ENCODE results near the gene TPCN2. TPM values are rescaled to one million over a fixed set of nuclear protein-coding genes. Genes with fewer than 3 reads are reported as not detected.

The TPCN2 gene
- total RNA-seq, 4 donors from 2014 or later, result 1.4 to 4.1 (median 3.3) TPM

DNA sequence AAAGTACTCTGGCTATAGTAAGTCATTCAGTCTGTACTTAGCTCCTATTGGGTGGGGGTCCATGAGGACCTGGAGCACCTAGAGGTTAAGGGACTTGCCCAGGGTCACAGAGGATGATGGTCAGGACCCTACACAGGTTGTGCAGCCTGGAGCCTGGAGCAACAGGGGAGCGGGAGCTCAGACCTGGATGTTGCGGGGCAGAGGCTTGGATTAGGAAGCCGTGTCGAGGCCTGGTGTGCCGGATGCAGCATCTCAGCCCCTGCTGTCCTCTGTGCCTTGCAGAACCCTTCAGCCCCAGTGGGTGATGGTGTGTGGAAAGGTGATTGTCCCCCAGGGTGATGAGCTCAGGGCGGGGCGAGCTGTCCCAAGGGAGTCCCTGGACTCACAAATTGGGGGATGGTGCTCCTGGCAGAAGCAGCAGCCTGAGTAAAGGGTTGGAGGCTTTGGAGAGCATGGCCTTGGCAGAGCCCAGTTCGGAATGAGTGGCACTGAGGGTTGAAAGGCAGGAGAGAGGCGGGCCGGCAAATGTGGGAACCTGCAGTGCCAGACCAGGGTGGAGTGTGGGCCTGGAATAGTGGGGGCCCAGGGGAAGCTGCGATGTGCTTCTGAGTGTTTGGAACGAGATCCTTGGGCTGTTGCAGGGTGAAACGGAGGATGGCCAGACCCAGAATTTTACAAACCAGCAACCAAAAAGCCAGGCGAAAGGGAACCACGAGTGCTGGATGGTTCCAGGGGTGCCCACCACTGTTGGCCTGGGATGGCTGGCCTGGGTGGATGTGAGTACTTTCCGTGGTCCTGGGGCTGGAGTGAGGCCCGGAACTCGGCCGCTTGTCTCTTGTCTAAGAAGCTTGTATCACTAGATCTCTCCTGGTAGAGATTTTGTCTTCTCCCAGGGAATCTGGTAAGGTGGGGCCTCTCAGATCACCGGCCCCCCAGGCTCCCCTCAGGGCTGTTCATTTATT, 2.9 kb downstream of the TPCN2 start:
- intact Hi-C loops (cut with DNase I; ENCODE audit: low total_unique reads) (no loop called here), in situ Hi-C loops (cut with MboI; ENCODE audit: low sequenced_read_pairs in 4 of 4) (no loop called here)
- no peak overlapping the region for H3K4me3 ChIP-seq
- H3K27me3 ChIP-seq, result no peaks in the 10 kb centered on the region
- DNase-seq (no peak), ATAC-seq (no peak)
- TF ChIP-seq, protein P1, sequence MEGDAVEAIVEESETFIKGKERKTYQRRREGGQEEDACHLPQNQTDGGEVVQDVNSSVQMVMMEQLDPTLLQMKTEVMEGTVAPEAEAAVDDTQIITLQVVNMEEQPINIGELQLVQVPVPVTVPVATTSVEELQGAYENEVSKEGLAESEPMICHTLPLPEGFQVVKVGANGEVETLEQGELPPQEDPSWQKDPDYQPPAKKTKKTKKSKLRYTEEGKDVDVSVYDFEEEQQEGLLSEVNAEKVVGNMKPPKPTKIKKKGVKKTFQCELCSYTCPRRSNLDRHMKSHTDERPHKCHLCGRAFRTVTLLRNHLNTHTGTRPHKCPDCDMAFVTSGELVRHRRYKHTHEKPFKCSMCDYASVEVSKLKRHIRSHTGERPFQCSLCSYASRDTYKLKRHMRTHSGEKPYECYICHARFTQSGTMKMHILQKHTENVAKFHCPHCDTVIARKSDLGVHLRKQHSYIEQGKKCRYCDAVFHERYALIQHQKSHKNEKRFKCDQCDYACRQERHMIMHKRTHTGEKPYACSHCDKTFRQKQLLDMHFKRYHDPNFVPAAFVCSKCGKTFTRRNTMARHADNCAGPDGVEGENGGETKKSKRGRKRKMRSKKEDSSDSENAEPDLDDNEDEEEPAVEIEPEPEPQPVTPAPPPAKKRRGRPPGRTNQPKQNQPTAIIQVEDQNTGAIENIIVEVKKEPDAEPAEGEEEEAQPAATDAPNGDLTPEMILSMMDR (IDR thresholded peaks at IDR 0.05 in 4 of 5, conservative IDR thresholded peaks at IDR 0.05 in 1 of 5), result no peak
- TF ChIP-seq POLR2A (IDR thresholded peaks at IDR 0.05), result no peak
- H3K4me1 ChIP-seq, result peaks cover 17 to 29% of the 10 kb centered on the region in 2 donors
- H3K36me3 ChIP-seq, result peaks cover 0 to 13% of the 10 kb centered on the region in 2 donors
- no peaks in the 10 kb centered on the region for H3K9me3 ChIP-seq
- no peak overlapping the region for H3K27ac ChIP-seq

DNA sequence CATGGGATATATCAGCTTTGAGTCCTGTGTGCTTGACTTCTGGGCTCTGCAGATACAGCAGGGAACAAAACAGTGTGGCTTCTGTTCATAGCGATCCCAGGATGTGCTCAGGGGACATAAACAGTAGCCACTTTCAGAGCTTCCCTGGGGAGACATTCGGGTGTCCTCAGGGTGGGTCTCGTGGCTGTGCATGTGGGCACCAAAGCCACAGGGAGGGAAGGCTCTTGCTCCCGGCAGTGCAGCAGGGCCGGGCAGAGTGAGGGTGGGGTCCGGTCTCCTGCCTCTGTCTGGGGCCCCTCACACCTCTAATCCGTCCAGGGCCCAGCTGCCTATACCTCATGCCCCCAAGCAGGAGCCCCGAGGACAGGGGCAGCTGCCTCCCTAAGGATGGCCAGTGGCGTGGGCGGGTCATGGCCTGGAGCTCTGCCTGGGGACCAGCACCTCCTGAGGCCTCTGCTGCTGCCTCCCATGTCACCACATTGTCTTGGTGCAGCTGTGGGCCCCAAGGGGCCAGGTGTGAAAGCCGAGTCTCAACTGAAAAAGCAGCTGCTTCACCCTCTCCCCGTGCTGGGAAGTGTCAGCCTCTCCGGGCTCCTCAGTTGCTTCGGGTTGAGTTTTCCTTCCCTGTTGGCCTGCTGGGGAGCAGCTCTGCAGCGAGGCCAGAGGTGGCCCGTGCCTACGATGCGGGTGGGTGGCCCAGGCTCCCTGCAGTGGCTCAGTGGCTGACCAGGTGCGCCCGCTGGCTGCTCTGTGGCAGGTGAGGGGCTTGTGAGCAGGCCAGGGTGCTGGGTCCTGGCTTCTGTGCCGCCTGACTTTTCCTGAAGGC, 3.8 kb downstream of the TPCN2 start:
- H3K27ac ChIP-seq, result no peak overlapping the region

DNA sequence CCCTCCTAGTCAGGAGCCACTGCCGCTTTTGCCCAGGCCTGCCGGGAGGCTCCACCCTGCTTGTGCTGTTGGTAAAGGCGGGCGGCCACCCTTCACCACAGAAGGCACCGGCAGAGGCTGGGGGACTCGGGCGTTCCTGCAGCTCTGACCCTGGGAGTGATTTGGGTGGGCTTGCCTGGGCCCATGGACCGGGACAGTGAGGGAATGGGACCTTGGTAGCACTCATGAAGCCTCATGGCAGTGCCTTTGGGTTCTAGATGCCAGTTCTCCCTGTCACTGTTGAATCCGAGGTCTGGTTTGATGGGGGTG, 4.4 kb downstream of the TPCN2 start:
- Histone ChIP-seq H3K4me1 (peaks cover 17 to 29% of the 10 kb centered on the region in 2 donors), H3K4me3 (no peak overlapping the region), H3K9me3 (no peaks in the 10 kb centered on the region), H3K27ac (no peak overlapping the region), H3K36me3 (peaks cover 0 to 13% of the 10 kb centered on the region in 2 donors), H3K27me3 (no peaks in the 10 kb centered on the region)
- intact Hi-C loops (cut with DNase I; ENCODE audit: low total_unique reads) (no loop called here), in situ Hi-C loops (cut with MboI; ENCODE audit: low sequenced_read_pairs in 4 of 4) (no loop called here)
- ATAC-seq, result no peak
- DNase-seq, result no peak
- TF ChIP-seq, protein P1 (IDR thresholded peaks at IDR 0.05 in 4 of 5, conservative IDR thresholded peaks at IDR 0.05 in 1 of 5), result no peak
- no peak for TF ChIP-seq POLR2A (IDR thresholded peaks at IDR 0.05)

More for the DNA sequence above, 3.8 kb downstream of the TPCN2 start:
- DNase-seq (no peak), ATAC-seq (no peak)
- H3K27me3 ChIP-seq, result no peaks in the 10 kb centered on the region
- intact Hi-C loops (cut with DNase I; ENCODE audit: low total_unique reads), result no loop called here
- H3K9me3 ChIP-seq, result no peaks in the 10 kb centered on the region
- H3K36me3 ChIP-seq, result peaks cover 0 to 13% of the 10 kb centered on the region in 2 donors
- in situ Hi-C loops (cut with MboI; ENCODE audit: low sequenced_read_pairs in 4 of 4), result no loop called here
- TF ChIP-seq, protein P1 (IDR thresholded peaks at IDR 0.05 in 4 of 5, conservative IDR thresholded peaks at IDR 0.05 in 1 of 5), result no peak
- no peak for TF ChIP-seq POLR2A (IDR thresholded peaks at IDR 0.05)
- no peak overlapping the region for H3K4me3 ChIP-seq
- peaks cover 17 to 29% of the 10 kb centered on the region in 2 donors for H3K4me1 ChIP-seq

DNA sequence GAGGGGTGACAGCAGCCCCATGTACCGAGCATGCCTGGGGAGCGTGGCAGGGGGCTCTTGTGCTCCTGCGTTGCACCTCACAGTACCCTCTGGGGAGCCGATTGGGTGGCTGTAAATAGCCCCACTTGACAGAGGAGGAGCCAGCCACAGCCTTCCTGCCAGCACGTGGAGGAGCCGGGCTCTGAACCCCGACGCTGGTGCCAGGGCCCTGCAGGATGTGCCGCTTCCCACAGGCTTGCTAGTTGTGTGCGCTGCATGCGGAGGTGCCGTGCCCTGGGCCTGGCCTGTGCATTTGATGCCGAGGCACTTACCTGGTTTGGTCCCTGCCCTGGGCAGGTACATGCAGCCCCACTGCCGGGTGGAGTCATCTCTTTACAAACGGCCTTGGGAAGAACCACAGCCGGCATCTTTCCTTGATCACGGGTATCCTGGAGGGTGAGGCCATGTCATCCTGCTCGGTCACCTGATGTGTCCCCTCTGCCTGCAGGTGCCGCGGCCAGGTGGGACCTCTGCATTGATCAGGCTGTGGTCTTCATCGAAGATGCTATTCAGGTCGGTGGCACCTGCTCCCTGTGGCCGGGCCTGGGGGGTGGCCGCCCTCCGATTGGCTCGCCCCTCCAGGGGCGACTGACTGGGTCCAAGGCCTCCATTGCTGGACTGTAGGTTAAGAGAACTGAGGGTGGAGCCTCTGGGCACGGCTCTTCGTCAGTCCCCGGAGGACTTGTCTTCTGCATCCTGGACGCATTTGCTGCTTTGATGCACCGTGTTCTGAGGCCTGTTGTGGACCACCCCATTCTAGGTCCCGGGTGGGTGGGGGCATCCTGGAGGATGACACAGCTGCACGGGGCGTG, 5.0 kb downstream of the TPCN2 start:
- ATAC-seq (no peak), DNase-seq (no peak)
- intact Hi-C loops (cut with DNase I; ENCODE audit: low total_unique reads) (no loop called here), in situ Hi-C loops (cut with MboI; ENCODE audit: low sequenced_read_pairs in 4 of 4) (no loop called here)
- Histone ChIP-seq H3K27ac (no peak overlapping the region), H3K4me3 (no peak overlapping the region), H3K4me1 (peaks cover 17 to 29% of the 10 kb centered on the region in 2 donors), H3K27me3 (no peaks in the 10 kb centered on the region), H3K36me3 (peaks cover 0 to 13% of the 10 kb centered on the region in 2 donors), H3K9me3 (no peaks in the 10 kb centered on the region)
- TF ChIP-seq, protein P1 (IDR thresholded peaks at IDR 0.05 in 4 of 5, conservative IDR thresholded peaks at IDR 0.05 in 1 of 5), result no peak
- TF ChIP-seq POLR2A (IDR thresholded peaks at IDR 0.05), result no peak

All from gastrocnemius medialis (tissue), 4 donors.